Muscle of back (tissue), 10 donors: ENCODE data around the gene CAPN12. TPM values are rescaled to one million over a fixed set of nuclear protein-coding genes. Genes with fewer than 3 reads are reported as not detected.

Experiments
- polyA plus RNA-seq, 10 donors: library from polyadenylated mRNA; unstranded; fragments of 120-200 nt; gene quantifications; one replicate each; pipeline ENCODE4 v1.2.1, GENCODE V29; 2013; ENCODE audit not compliant: insufficient read length in 10 of 10

CAPN12 gene
- polyA plus RNA-seq, 10 donors, result 0.71 to 2.2 (median 0.94) TPM

Other genes with a start within 250 kb of the CAPN12 start
- gene MAP4K1, start 126.5 kb downstream of the CAPN12 start, polyA plus RNA-seq, result 10 to 100 TPM in 4 of 10 donors, 1 to 10 TPM in 6; 2.7 to 19.2 (median 9.1) TPM
- 100 to 1,000 TPM; 343 to 391 (median 353) TPM for gene EIF3K, start 125.3 kb downstream of the CAPN12 start, polyA plus RNA-seq
- 100 to 1,000 TPM; 173 to 278 (median 195) TPM for gene ACTN4, start 96.8 kb downstream of the CAPN12 start, polyA plus RNA-seq
- gene LGALS7, start 29.0 kb upstream of the CAPN12 start, polyA plus RNA-seq, result 10 to 100 TPM in 1 of 10 donors, 1 to 10 TPM in 1, under 1 TPM in 6, not detected in 2; 0.49 to 35.7 (median 0.60) TPM
- 10 to 100 TPM in 2 of 10 donors, 1 to 10 TPM in 2, under 1 TPM in 4, not detected in 2; 0.46 to 90.7 (median 1.1) TPM for gene LGALS7B, start 44.7 kb upstream of the CAPN12 start, polyA plus RNA-seq
- gene LGALS4, start 68.5 kb upstream of the CAPN12 start, polyA plus RNA-seq, result 1 to 10 TPM in 4 of 10 donors, under 1 TPM in 6; 0.45 to 2.7 (median 0.90) TPM
- gene ECH1, start 87.3 kb upstream of the CAPN12 start, polyA plus RNA-seq, result 100 to 1,000 TPM in 8 of 10 donors, 10 to 100 TPM in 2; 90.8 to 164 (median 109) TPM
- gene HNRNPL, start 105.5 kb upstream of the CAPN12 start, polyA plus RNA-seq, result 100 to 1,000 TPM; 240 to 346 (median 278) TPM
- gene RINL, start 133.8 kb upstream of the CAPN12 start, polyA plus RNA-seq, result 10 to 100 TPM in 5 of 10 donors, 1 to 10 TPM in 5; 7.3 to 12.5 (median 9.9) TPM
- 100 to 1,000 TPM in 5 of 10 donors, 10 to 100 TPM in 5; 80.9 to 129 (median 97.4) TPM for gene SIRT2, start 155.1 kb upstream of the CAPN12 start, polyA plus RNA-seq
- 10 to 100 TPM in 1 of 10 donors, 1 to 10 TPM in 9; 6.9 to 10.0 (median 8.5) TPM for gene NFKBIB, start 155.5 kb upstream of the CAPN12 start, polyA plus RNA-seq
- 10 to 100 TPM in 1 of 10 donors, 1 to 10 TPM in 9; 3.6 to 10.0 (median 6.2) TPM for gene CCER2, start 167.7 kb upstream of the CAPN12 start, polyA plus RNA-seq
- 10 to 100 TPM; 19.6 to 35.4 (median 23.6) TPM for gene SARS2, start 186.3 kb upstream of the CAPN12 start, polyA plus RNA-seq
- gene MRPS12, start 186.5 kb upstream of the CAPN12 start, polyA plus RNA-seq, result 10 to 100 TPM; 11.3 to 23.2 (median 17.0) TPM
- gene FBXO17, start 231.3 kb upstream of the CAPN12 start, polyA plus RNA-seq, result 10 to 100 TPM; 20.9 to 32.8 (median 24.7) TPM